HG03095 (cell line): Measurements from ENCODE around the gene ZNF536.
"Not testable (repeated sequence)": the region's sequence is repeated elsewhere in the genome, so short reads cannot be mapped to it uniquely, and the experiment has no call there.

Experiments
- ATAC-seq: cut with Tn5 transposase; IDR thresholded peaks from one replicate; pipeline ENCODE4 v1.9.1; 2021; ENCODE audit warnings: moderate library complexity; ENCODE audit not compliant: unreplicated experiment

The ZNF536 gene

DNA sequence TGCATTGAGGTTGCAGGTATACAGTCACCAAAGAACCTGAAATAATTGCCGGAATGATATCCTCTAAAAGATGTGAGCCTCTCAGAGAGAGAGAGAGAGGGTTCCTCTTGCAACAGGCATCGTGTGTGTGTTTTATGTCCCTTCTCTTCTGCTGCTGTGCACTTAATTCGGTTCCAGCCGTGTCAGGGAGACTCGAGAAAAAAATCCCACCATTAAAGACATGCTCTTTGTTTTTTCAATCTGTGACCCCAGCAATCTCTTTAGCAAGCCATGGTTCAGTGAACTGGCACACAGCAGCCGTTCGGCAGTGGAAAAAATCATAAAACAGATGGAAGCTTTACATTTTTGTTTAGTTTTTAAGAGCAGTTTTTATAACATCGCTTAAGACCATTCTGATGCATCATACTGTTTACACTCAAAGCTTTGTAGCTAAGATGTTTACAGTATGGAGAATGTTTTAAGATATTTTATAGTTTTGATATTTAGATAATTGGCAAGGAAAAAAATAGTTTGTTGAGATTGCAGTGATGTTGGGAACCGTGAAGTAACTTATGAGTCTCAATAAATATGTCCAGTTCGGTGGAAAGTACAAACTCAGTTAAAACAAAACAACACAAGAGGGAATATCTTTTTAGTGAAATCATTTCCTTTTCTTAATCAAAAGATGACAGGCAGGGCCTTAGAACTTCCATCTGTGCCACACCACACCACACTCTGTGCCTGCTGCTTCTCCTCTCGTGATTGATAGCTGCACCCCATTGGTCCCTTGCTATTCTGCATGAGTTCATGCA, 31.2 kb upstream of the ZNF536 start:
- no peak for ATAC-seq

DNA sequence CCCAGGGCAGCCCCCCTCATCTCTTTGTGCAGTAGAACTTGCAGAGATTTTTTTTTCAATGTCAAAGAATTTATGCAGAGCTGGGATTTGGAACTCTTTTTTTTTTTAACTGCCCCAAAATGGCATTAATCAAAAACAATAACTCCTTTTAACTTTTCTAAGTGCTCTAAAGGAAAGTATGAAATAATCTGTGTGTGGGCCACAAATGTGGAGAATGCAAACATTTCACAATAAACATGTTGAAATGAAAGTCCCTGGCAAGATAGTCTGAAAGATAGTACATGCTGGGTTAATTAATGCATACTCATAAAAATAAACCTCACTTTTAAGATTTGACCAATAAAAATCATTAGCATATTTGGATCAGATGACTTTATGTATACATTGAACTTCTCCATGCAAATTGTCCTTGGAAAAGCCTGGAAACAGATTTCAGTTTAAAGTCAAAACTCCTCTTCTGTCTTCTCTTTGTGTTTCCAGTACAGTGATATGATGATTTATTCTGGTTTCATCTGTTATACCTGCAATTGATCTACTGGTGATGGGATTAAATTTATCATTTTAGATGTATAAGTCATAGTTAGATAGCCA, 30.5 kb upstream of the ZNF536 start:
- no peak for ATAC-seq

DNA sequence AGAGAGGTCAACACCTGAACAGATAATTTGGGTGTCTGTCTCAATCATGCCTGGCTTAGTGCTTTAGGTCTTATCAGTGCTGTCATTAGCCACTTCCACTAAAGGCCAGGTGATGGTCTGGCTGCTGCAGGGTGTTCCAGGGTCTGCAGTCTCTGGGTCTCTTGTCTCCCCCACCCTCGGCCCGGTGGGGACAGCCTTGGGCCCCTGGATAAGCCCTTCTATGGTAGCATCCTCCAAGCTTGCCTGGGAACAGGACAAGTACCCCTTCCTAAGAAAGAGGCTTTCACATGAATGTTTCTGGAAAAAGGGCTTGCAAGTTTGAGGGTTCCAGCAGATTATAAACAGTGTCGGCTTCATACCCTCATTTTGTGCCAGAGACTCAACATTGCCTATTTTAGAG, 29.3 kb upstream of the ZNF536 start:
- ATAC-seq: no peak

DNA sequence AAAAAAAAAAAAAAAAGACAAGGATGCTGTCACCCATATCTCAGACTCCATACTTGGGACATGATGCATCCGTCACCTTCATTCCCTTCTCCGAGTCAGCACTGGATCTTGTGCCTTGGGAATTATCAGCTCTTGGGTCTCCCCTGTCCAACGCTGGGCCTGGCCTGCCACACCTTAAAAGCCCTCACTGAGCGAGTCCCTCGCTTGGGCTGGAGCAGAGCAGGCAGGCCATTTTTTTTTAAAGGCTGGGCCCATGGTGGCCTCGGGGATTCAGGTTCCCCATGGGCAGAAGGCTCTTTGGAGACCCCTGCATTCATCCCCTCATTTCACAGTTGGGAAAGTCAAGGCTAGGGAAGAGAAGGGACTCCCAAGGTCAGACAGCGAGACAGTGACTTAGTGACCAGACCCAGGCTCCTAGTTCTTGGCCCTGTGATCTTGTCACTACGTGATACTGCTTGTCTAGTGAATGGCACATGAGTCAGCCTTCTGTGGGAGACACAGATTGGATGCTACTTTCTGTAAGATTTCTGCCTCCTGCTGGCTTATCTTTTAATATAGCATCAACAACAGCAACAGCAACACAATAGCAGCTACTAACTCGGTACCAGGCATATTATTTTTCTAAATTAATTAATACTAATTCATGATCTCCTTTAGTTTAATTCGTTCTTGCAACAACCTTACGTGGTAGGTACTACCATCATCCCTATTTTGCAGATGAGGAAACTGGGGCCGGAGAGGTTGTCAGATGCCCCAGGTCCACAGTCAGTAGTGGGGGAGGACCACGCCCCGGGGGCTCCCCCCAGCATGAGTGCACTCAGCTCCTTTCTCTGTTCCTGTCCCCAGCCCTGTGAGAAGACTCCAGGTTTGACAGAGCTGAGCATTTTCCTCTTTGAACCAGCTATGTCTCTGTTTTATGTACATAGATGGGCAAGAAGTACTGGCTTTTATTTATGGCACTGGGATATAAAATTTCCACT, 27.4 kb upstream of the ZNF536 start:
- no peak for ATAC-seq

DNA sequence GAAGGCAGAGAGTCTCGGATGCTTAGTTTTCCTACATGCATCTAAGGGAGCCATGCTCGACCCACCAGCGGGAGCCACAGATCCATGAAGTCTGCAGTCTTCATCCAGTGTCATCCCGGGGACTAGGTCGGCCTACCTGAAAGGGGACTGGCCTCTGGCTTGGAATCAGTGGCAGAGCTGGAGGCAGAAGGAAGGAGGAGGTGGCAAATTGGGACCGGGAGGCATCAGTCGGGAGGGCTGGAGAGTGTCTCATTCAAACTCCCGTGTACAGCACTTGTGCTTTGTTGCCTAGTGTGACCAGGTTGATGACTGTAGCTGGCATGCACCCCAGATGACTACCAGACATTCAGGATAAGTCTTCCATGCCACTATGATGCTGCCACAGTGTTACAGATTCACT, 26.5 kb upstream of the ZNF536 start:
- ATAC-seq: no peak

DNA sequence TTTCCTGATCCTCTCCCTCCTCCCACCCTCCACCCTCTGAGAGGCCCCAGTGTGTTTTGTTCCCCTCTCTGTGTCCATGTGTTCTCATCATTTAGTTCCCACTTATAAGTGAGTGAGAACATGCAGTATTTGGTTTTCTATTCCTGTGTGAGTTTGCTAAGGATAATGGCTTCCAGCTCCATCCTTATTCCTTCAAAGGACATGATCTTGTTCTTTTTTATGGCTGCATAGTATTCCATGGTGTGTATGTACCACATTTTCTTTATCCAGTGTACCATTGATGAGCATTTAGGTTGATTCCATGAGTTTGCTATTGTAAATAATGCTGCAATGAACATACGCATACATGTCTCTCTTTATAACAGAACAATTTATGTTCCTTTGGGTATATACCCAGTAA, 25.7 kb upstream of the ZNF536 start:
- not testable (repeated sequence) for ATAC-seq

DNA sequence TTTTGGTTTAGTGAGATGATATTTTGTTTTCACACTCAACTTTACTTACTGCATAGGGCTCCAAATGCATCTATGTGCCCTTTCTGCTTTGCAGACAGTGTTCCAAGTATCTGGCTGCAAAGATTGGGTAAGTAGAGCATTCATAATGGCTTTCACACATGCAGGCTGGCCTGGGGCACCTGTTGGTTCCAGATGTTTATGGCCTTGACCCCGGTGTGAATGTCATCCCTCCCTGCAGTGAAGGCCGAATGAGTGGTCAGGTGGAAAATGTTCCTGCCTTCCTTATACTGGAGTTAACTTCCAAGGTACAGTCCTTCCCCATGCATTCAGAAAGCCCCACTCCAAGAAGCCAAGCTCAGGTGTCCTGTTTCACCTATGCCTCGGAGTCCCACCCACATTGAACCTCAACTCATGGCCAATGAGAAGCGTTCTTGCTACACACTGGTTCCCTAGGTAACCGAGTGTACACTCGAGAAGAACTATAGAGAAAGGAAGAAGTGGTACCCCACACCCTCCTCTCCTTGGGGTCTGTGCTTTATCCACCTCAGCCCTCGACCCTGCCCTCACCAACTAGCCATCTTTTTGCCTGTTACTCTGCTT, 23.0 kb upstream of the ZNF536 start:
- no peak for ATAC-seq

DNA sequence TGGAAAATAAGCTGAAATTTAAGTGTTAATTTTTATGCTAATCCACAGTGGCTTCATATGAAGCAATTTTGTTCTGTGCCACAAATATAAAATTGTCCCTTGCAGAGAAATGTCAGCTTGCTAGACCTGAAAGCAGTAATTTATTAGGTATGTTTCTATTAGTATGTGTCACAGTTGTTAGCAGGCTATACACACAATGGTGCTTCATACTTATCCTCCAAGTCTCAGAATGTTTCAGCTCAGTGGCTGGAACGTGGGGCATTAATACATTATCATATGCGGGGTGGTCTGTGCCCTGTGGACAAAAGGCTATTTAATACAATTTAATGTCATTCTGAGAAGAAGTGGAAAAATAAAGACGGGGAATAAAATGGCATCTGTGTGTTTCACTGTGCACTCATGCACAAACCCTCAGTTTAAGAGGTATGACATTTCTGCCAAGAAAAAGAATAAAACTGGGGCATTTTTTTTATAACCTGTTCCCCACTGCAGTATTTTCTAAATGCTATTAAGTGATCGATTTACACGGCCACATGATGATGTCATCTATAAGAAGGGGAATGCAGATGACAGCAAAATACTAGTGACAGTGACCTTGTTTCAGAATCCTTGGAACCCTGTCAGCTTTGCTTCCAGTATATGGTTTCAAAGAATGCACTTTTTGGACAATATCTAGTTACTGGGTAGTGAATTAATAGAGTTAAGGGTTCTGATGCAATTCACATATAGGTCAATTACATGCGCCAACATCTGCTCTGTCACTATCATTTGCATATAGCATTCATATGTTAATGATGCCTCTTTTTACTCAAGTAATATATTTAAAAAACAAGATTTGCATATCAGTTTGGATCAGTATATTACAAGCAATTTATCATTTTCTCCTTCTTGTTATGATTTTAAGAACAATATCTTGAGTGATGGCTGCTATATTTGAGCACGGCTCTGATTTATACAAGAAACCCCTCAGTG, 21.2 kb upstream of the ZNF536 start:
- no peak for ATAC-seq

DNA sequence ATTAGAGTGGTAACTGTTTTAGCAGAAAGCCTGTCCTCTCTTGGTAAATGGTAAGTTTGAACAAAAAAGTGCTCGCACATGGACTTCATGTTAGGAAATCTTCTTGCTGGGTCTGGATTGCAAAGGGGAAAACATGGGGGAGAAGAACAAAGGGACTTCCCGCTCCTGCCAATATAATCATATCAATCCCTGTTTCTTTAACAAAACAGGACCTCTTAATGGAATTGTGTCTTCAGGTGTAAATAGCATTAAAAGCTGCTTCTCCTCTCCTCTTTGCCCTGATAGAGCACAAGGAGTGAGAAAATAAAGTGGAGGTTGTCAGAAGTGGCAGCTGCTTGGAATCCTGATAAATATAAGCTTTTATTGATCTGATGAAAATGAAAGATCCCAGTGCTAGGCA, 20.4 kb upstream of the ZNF536 start:
- ATAC-seq: no peak

DNA sequence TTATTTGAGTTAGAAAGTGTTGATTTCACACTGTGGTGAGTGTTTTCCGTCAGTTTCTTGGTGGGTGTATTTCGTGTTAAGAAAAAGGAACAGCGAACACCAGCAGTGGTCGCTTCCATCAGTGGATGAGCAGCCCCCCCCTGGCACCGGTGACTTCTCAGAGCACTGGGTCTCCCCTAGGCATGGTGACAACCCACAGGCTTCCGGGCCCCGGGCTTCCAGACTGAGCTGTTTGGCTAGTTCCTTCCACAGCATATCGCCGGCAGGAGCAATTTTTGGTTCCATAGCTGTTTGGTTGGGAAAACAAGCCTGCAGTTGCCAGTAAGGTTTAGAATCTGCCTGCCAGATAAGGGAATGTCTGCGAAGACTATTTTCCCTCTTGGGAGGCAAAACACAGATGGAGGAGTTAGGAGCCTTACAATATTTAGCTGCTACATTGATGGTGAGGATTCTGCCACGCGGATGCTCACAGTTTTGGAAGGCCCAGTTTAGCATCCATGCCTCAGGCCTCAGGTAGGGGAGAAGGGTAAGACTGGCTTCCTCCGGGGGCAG, 18.7 kb upstream of the ZNF536 start:
- ATAC-seq: no peak

DNA sequence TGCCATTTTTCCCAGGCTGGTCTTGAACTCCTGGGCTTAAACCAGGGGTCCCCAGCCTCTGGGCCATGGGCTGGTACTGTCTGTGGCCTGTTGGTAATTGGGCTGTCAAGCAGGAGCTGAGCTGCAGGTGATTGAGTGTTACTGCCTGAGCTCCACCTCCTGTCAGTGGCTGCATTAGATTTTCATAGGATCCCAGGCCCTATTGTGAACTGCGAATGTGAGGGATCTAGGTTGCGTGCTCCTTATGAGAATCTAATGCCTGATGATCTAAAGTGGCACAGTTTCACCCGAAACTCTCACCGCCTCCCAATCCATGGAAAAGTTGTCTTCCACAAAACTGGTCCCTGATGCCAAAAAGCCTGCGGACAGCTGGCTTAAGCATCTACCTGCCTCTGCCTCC, 16.6 kb upstream of the ZNF536 start:
- ATAC-seq: no peak

DNA sequence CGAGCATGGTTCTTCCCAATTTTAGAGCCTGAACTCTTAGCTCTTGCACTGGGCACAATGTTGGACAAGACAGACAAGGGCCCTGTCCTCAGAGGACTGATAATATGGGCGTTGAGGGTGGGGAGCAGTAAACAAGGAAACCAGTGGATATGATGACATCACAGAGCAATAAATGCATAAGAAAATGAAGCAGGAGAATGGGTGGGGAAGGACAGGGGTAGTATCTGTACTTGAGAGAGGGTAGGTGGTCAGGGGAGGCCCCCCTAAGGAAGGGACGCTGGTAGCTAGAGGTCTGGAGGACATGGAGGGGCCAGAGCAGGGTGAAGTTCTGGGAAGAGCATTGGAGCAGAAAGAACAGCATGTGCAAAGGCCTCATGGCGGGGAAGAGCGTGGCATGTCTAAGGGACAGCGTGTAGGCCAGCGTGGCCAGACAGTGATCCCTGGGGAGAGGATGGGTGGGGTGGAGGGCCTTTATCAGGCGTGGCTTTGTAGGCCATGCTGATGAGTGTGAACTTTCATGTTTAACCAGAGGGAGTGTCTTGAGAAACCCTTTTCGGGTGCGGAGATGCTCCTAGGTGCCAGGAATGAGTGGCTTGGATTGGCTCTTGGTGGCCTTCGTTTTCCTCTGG, 15.1 kb upstream of the ZNF536 start:
- ATAC-seq: no peak

DNA sequence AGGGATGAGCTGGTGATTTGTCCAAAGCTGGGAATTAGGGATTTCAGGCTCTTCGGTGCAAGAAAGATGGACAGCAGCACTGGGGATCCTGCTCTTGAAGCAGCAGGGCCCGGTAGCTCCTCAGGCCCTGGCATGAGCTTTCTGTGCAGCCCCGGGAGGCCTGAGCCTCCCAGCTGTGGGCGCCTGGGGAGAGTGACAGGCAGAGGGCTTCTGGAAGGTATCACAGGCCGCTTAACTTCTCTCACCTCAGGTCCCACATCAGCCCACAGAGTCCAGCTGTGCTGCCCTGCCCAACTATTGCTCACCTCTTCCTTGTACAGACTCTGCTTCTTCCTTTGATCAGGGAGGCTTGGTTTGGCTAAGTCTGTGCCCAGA, 14.6 kb upstream of the ZNF536 start:
- no peak for ATAC-seq

DNA sequence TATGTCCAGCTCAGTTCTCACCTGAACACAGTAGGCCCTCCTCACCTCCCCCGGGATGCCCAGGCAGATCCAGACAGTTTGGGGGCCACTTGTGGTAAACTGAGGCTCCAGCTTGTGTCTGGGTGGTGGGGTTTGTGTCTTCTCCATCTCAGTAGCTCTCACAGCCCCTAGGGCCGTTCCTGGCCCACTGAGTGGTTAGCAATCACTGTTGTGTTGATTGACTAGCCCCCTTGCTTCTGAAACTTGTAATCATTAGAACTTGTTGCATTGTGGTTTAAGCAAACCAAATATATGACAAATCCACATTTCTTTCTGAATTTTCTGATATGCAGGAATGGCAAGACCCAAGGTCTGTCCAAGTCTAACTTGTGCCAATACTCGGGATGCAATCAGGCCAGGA, 13.9 kb upstream of the ZNF536 start:
- no peak for ATAC-seq

DNA sequence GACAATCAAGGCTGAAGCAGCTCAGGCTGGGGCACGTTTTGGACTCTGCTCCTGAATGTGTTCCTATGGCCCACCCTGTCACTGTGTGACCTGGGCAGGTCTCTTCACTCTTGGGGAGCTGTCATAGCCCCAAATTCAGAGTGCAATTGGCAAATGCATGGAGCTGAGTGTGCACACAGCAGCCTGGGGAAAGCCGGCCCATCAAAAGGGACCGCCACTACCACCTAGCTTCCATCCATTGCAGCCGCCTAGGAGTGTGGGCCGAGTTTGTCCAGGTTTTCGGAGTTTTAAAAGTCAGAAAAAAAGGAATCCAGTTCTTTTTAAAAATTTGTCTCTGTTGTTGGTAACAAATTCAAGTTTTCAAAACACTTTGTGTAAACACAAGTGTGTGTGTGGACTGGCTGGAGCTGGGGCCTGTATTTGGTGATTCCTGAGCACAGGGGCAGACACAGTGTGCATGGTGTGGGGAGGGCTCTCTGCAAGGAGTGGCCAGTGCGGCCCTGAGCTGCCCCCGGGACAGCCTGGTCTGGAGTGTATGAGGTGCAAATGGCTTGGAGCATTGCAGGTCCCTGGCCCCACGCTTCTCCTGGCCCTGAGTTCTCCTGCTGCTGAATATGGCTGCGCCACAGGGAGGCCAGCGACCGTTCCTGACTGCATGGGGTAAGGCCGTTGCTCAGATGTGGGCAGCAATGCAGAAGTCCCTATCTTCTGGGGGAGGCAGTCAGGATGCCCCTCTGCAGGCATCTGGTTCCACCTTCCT, 13.2 kb upstream of the ZNF536 start:
- ATAC-seq: no peak

DNA sequence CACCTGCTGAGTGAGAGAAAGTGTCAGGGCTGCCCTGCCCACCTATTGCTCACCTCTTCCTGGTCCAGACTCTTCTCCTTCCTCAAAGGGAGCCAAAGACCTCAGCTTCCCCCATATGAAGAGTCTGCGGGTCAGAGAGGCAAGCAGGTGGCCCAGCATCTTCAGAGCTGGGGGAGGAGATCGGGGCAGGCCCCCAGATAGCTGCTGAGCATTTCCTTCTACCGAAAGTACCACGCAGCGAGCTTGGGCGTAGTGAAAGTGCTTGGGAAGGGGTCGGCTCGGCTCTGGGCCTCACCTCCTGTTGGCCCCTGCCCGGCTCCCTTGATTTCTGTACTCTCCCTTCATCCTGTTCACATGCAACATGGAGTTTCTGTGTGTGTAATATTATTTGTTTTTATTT, 12.2 kb upstream of the ZNF536 start:
- no peak for ATAC-seq

DNA sequence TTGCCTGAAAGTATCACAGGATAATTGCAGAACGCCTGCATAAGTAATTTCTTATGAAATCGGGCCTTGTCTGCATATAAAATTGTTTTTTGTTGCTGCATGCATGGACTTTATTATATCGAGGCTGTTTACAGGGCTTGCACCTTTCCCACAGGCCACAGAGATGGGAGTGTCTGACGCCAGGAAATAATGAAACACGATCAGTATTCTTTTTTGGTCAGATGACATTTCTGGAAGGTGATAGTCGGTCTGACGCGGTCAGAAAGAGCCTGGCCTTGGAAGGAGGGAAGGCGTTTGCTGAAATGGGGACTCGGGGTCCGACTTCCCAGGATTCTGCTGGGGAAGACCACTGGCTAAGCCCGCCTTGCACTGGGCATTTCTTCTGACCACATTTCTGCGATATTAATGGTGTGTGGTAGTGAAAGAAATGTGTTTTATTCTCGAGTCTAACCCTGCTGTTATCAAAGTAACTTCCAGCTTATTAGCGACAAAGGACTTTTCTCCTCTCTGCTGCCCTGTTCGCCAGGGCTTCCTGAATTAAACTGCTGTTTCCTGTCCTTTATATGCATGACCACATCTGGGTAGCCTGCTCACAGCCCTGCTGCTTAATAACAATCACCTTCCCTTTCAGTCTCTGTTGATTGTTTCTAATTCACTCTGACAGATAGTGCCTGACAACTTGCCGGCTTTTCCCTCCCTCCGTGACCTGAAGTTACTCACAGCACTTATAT, 11.6 kb upstream of the ZNF536 start:
- no peak for ATAC-seq

DNA sequence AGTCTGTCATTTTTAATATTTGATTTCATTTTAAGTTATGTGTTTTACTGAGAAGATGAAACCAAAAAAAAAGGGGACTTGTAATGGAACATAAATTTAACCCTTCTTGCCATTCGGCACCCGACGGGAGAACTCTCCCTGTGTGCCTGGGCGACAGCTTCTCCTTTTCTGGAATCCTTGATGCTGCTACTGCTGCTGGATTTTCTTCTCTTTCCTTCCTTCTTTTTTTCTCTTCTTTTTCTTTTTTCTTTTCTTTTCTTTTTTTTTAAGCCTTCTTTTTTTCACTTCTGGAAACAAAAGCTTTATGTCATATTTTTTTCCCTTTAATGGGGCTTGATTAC, 11.1 kb upstream of the ZNF536 start:
- no peak for ATAC-seq
